Measurements from ENCODE around the gene ACACA.

Gene ACACA

GRCh38 chr17:37220607-37220953 lies 186.1 kb downstream of the ACACA start:
- DNase-seq: peak; percentile 48

DNA sequence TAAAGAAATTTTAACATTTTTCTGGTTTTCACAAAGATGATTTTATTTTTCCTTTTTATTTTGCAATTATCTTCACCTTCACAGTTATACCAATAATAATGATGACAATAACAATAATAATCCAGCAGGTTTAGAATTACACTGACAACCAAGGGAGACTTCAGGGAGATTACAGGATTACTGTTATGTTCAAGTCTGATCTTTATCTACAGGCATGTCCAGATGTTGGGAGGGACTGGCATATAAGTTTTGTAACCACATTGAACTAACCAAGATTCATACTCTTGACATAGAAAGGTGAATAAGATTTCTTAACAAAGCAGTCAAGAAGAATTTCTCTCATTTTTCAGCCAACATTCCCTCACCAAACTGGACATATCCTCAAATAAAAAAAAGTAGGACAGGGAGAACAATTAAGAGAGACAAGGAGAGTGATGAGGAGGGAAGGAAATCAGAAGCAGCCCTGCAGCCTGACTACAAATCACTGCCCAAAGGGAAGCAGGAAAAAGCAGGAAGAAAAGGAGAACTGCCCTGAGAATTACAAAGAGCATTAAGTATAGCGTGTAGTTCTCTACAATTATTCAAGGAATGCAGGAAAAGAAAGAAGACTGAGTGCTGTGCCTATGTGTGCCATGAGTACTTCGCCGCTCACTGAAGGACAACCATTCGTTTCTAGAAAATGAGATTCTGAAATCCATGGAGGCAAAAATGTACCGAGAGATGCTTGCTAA lies 186.6 kb downstream of the ACACA start:
- DNase-seq: no peak

- no peak for DNase-seq
These were observed 187.8 kb downstream of the ACACA start for GRCh38 chr17:37218849-37219248.

- DNase-seq: no peak
These were observed 192.2 kb downstream of the ACACA start for GRCh38 chr17:37214416-37214815.

DNA sequence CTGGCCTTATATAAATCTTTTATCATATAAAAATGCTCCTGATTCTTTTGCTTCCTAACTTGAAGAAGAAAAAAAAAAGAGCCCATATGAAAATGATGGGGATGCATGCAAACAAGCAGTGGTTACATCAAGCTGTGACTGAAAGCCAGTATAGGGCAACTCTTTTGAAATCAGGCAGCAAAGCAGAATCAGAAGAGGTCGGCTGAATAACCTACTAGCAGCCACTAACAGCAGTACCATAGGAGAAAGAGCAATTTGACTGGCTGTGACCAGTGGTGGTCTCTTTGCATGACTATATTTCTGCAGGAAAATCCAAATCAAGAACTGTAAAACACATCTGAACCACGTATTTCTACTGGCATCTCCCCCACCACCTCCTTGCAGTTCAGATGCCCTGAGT lies 192.7 kb downstream of the ACACA start:
- DNase-seq: no peak

DNA sequence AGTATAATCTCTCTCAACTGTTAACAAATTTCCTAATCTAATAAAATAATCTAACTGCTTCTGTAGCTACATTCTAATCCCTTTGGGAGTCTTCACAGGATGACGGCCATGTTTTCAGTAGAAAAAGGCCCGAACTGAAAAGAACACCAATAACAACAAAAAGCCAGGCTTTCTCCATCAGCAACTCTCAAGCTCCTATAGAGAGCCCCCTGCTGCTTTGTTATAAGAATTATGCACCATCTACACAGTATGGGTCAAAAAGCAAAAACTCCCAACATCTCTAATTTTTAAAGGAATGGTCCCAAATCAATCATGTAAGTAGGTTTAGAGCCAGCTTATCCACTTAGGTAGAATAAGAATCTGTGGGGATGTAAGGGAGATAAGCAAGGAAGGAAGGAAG lies 194.5 kb downstream of the ACACA start:
- peak; percentile 27 for DNase-seq

GRCh38 chr17:37211136-37211535 lies 195.5 kb downstream of the ACACA start:
- no peak for DNase-seq

GRCh38 chr17:37207103-37207502 lies 199.5 kb downstream of the ACACA start:
- peak; percentile 10 for DNase-seq

DNA sequence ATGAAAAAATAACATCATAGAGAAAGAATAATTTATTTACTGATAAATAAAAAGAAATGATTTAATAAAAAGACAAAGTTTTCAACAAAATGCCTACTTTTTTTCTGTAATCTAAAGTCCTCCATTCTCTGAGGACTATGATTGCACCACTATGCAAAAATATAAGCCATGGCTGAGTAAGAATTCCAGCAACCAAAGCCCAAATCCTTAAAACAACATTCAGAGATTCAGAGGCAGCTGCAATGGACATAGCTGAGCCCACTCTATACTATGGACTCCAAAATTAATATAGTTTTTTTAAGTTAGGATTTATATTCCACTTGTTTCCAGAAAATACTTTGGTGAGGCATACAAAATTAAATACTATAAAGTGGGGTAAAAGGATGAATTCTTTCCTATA lies 200.3 kb downstream of the ACACA start:
- DNase-seq: peak; percentile 16

DNA sequence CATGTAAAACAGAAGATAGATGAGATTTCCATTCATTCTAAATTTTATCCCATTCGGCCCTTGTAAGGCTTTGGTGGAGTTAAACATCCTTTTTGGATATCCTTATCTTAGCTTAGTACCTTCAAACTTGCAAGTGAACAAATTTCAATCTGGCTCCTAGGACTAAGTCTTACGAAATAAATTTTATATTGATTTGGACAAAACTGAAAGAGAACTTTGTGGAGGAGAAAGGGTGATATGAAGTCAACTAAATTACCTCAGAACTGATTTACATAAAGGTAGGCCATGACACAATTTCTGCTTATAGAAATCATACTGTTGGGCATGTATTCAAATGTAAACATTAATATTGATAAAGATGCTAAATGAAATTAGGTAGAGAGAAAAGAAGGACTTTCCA lies 206.1 kb downstream of the ACACA start:
- no peak for DNase-seq

GRCh38 chr17:37197336-37197735 lies 209.3 kb downstream of the ACACA start:
- DNase-seq: no peak

DNA sequence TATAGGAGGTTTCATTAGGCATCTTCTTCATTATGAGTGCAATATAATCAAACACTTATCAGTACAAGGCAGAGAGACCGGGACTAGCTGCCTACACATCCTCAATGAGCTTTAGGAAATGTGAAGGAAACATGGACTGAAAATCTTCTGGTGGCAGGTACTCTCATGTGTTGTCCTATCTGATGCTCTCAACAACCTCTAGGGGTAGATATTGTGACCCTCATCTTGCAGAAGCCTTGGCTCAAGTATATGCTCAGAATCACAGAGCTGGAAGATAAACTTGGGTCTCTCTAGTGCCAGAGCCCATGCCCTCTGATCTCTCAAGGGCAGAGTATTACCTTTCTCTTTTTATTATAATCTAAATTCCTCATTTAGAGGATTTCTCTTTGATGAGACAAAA lies 212.4 kb downstream of the ACACA start:
- no peak for DNase-seq

DNA sequence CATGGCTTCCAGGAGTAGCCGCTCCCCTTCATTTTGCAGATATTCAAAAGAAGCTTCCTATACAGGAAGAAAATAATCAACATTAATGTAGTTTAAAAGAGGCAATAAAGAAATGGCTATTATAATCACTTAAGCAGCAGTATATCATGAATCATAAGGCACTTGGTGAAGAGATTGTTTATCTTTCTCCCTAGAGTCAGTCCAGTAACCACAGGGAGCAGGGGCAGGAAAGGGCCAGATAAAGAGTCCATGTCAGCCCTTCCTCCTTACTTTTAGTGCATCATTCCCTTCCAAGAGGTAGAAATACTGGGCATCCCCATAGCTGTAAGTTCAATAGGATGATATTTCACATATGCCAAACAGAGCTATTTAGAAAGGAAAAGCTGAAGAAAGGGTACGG lies 215.4 kb downstream of the ACACA start:
- peak; percentile 73 for DNase-seq

- no peak for DNase-seq
These were observed 216.1 kb downstream of the ACACA start for GRCh38 chr17:37190493-37190892.

DNA sequence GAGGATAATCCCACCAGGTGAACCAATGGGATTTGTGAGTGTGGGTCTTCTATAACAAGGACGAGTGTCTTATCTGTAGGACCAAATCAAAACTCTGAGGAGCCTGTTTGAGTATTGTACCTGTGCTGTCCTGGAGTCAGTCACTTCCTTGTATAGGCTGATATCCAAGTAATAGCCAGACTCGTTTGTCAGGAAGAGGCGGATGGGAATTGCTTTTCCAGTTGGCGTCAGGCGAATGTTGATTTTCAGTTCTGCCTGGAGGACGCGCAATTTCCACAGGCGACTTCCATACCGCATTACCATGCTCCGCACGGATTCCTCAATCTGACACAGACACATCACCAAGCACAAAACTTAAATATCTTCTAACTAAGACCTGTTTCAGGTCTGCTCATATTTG lies 218.5 kb downstream of the ACACA start:
- no peak for DNase-seq

DNA sequence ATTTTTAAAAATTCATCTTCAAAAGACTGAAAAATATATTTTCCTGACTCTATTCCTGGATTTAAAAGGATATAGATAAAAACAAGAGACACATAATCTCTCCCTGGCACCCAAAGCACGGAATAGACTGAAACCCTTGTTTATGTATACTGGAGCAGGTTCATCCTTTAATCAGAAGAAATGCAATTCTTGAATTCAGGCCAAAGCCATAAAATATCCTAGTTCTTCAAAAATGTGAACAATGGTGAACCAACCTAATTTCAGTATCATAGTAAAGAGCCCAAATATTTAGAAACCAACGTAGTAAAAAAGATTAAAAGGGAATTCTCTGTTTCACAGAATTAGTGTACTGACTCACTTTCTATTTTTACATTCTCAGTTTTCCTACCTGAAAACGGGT lies 219.4 kb downstream of the ACACA start:
- DNase-seq: no peak

- peak; percentile 69 for DNase-seq
These were observed 223.7 kb downstream of the ACACA start for GRCh38 chr17:37182786-37183465.

DNA sequence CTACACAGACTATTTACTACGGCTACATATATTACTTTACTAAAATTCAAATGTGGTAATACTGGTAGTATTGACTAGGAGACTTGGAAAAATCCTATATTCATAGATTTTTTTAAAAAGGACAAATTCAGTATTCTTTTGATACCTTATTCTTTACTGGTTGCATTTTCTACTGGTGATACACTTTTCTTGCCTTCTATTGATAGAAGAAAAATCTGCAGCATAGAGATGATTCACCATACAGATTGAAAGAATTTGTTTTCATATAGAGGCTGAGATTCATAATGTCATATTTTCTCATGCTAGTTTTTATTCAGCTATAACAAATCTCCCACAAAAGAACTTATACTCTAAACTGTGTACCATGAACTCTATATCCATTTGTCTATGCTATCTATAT lies 226.3 kb downstream of the ACACA start:
- DNase-seq: peak; percentile 70

DNA sequence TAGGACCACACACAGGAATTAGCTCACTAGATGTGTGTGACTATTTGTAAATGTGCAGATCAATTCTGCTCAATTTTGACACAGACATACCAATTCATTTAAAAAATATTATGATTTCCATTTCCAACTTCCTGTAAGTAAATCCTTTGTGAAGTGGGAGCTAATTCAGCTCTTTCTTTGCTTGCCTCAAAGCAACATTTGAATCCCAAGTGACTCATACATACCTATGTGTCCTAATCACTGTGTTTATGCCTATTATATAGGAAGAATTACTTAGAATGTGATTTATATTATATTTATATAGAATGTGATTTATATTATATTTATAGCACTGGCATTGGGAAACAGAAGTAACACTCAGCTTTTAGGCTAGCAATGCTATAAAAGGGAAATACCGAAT lies 226.7 kb downstream of the ACACA start:
- DNase-seq: peak; percentile 91

GRCh38 chr17:37177254-37177870 lies 229.3 kb downstream of the ACACA start:
- DNase-seq: no peak

DNA sequence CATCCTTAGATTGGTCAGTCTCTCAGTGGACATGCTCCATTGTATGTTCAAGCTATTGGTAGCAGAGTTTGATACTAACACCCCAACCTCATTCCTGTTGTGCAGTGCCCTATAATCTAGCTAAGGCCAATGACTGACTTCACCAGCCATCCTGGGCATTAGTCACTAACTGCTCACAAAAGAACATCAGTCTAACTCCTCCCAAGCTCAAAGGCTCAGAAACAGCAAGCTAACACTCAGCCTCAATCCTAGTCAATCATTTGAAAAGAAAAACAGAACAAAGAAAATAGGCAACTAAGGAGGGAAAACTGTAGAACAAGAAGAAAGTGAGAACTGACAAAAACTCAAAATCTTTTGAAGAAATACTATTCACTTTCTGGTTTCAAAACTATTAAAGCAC lies 229.9 kb downstream of the ACACA start:
- peak; percentile 57 for DNase-seq

DNA sequence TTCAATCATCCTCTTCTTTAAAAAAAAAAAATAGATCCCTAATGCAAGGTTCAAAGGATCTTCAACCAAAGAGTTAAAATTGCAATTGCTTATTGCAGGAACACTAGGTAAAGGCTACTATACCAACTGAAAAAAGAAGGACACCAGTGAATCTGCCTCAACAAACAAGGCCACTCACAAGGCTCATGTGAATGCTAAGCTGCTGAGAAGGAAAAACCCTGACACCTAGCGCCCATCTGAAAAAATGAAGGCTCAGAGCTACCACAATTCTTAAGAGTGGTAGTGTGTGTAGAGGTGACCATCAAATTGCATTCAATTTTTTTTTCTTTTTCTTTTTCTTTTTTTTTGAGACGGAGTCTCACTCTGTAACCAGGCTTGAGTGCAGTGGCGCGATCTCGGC lies 232.4 kb downstream of the ACACA start:
- DNase-seq: peak; percentile 38

GRCh38 chr17:37170881-37171425 lies 235.7 kb downstream of the ACACA start:
- DNase-seq: no peak

All from fibroblast of skin of back (primary cell).